ENCODE measurements around the gene ADAD2. TPM values are rescaled to one million over a fixed set of nuclear protein-coding genes. Genes with fewer than 3 reads are reported as not detected.

The ADAD2 gene
- total RNA-seq, 1 experiment from 2014 or later, result not detected

DNA sequence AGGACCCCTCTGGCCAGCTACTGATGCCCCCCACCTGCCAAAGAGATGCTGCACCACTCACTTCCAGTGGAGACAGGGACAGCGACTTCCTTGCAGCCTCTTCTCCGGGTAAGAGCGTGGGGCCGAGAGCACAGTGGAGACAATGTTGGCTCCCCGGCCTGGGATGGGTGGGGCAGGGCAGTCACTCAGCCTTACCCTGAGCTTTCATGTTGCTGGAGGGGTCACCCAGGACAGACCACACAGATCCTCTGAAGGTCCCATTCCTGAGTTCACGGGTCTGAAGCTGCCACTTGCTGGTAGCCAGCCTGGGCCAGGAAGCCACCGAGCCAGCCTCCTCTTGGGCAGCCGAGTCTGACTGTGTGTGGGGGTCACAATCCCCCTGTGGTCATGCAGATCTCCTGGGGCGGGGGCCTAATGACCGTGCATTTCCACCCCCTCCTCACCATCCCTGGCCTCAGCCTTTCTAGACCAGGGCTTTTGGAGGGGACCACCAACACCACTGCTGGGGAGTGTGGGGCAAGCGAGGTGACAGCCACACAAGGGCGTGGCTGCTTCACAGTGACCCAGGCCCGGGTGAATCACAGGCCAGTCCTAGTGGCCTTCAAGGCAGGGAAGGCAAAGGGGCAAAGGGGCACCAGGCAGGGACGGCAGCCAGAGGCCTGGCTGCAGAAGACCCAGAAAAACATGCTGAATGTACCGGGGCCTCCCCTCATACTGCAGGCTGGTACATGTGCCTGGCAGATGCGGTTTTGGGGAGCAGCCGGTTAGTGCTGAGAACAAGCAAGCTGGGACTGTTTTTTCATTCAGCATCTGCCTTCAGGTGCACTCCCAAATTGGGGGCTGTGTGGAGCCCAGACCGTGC lies 14.5 kb upstream of the ADAD2 start:
- DNase-seq (ENCODE audit: low spot score), result no peak

- DNase-seq (ENCODE audit: low spot score), result no peak
These were observed 13.2 kb upstream of the ADAD2 start for GRCh38 chr16:84177741-84178073.

DNA sequence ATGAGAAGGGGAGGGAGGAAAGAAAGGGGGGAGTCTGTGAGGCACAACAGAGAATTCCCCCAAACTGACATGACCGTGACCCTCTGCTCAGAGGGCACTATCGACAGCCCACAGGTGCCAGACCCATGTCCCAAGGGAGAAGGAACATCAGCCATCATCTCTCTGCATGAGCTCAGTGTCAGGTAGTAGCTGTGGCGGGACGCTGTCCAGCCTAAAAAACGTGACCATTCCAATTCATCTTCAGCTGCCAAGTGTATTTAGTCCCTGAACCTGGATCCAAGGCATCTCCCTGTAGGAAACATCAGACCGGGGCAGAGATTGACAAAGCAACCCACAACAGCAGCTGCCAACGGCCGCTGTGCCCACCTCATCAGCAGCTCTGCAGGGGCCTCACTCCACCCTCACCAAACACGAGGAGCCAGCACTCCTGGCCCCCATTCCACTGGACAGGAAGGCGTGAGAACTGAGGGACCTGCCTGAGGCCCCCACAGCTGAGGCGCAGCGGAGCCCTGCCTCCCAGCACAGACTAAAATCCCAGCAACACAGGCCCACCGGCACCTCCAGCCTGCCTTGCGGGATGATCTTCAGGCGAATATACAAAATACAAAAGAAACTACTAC lies 12.7 kb upstream of the ADAD2 start:
- DNase-seq (ENCODE audit: low spot score), result no peak

DNA sequence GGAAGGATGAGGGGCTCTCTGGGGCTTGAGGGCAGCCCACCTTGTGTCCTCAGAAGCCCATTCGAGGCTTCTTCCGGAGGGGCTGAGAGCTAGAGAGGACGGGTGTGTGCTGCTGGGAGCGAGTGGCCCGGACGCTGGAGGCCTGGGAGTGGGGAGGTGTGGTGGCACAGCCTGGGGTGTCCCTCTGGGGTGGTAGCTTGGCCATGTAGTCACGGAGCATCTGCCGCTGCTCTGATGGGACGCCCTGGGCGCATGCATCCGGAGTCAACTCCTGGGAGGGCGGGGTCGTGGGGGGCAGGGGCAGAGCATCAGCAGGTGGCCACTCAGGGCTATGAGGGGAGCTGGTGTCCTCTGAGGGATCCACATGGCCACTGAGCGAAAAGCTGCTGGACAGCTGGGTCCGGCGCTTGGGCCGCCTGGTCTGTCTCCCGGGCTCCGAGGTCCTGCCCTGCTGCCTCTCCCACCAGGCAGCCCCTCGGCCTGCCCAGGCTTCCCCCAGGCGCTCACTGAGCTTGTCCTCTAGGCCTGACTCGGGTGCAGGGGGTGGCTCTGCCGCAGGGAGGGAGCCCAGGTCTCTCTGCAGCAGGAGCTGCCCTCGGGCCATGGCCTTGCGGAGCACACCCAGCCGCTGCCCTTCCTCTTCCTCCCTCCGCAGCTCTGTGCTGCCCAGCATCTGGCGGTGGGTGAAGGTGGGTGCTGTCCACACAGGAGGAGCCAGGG lies 11.9 kb upstream of the ADAD2 start:
- no peak for DNase-seq (ENCODE audit: low spot score)

GRCh38 chr16:84179612-84180320 lies 11.2 kb upstream of the ADAD2 start:
- no peak for DNase-seq (ENCODE audit: low spot score)

DNA sequence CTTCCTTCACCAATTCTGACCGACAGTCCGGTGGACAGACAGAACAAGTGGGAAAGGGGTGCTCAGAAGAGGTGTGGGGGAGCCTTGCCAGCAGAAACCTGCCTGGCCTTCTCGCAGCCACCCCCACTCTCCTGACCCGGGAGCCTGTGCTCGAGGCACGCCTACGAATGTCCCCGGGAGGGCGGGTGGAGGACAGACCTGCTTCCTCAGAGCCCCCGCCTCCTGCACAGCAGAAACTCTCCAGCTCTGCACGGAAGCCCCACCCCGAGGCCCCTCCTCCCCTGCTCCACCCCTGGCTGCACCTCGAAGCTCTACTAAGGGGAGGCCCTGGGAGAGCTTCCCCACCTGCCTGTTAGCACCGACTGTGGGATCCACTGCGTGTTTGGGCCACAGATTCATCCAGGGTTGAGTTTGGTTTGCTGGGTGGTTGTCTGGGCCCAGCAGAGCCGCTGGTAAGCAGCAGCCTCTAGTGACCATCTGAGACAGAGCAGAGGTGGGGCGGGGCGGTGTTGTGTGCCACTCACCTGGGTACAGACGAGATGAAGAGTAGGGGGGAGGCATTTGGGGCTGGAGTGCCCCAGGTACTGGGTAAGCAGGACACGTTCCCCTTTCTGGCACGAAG lies 10.3 kb upstream of the ADAD2 start:
- no peak for DNase-seq (ENCODE audit: low spot score)

DNA sequence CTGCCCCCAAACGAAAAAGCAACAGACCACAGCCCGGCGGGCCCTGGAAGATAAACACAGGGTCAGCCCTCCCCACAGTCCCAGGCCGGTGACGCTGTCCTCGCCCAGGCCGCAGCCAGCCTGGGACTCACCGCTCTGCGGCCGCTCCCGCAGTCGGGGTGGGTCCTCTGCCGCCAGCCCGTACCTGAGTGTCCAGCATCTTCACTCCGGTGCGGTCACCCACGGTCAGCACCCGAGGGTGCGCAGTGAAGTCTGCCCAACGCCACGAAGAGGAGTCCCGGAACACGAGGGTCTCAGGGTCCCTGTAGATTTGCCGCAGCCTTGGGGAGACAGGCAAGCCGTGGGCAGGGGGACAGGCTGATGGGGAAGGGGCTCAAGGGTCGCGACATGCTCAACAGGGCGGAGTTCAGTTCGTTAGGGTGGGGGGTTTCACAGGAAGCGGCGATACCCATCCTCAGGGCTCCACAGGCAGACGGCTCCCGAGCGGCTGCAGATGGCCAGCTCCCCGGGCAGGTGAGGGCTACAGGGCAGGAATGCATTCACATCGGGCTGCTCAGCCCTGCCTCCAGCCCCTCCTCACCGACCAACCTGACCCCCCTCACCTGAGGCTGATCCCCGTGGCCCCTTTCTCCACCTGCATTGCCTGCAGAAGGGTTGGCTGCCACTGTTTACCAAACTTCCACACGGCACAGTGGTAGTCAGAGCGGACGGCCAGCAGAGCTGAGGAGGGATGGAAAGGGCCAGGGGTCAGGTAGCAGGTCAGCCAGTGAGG lies 9.6 kb upstream of the ADAD2 start:
- no peak for DNase-seq (ENCODE audit: low spot score)

DNA sequence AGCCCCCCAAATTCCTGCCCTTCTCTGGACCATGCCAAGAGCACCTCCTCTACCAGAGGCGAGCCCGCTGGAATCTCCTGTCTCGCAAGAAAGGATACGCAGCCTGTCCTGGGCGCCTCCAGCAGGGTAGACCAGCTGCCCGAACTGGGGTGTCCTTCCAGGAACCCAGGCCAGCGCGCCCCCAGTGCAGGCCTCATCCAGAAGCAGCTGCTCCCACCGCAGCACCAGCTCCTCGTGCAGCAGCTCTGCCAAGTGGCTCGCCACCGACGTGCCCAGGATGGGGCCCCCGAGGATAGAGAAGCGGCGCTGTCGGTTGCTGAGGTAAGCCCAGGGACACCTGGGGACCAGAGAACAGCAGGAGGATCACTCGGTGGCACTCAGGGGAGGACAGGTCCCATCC lies 8.9 kb upstream of the ADAD2 start:
- DNase-seq (ENCODE audit: low spot score), result no peak

- DNase-seq (ENCODE audit: low spot score), result no peak
These were observed 8.0 kb upstream of the ADAD2 start for GRCh38 chr16:84182680-84183571.

GRCh38 chr16:84183572-84183875 lies 7.4 kb upstream of the ADAD2 start:
- no peak for DNase-seq (ENCODE audit: low spot score)

DNA sequence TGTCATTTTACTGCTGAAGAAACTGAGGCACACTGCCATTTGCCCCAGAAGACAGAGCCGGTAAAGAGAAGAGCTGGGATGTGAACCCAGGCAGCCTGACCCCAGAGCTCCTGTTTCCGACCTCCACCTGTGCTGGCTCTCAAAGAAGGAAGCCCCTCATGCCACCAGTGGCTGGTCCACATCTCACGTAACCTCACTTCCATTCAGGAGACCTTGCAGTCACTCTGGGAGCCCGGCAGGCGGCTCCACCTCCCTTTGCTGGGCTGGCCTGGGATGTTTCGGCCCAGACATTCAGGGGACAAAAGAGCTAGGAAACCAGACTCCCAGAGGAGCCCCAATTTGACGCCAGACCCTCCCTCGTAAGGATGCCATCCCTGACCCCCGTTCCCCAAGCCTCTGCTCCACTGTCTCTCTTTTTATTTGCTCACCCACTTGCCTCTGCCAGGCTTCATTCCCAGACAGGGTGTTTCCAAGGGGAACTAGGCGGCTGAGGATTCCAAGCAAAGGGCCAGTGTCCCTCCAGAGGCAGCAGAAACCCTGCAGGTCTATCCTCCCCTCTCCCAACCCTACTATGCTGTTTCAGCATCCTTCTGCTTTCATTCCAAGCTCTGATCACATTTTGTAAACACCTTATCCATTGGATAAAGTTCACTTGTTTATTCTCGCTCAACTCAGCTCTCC lies 6.9 kb upstream of the ADAD2 start:
- no peak for DNase-seq (ENCODE audit: low spot score)

DNA sequence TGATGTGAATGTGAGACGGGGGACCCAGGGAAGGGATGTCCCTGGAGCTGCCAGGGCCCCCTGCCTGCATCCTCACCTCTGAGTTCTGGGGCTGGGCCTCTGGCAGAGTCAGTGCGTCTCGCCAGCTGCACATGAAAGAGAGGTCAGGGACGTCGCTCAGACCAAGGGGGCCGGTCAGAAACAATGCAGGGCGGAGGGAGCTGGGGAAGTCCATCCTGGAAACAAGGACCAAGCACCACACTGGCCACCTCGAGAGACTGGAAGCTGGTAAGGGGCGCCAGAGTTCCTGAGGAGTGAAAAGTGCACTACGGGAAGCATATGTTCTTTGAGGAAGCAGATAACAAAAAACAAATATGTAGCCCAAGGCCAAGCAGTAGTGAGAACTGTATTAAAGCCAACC lies 6.2 kb upstream of the ADAD2 start:
- no peak for DNase-seq (ENCODE audit: low spot score)

DNA sequence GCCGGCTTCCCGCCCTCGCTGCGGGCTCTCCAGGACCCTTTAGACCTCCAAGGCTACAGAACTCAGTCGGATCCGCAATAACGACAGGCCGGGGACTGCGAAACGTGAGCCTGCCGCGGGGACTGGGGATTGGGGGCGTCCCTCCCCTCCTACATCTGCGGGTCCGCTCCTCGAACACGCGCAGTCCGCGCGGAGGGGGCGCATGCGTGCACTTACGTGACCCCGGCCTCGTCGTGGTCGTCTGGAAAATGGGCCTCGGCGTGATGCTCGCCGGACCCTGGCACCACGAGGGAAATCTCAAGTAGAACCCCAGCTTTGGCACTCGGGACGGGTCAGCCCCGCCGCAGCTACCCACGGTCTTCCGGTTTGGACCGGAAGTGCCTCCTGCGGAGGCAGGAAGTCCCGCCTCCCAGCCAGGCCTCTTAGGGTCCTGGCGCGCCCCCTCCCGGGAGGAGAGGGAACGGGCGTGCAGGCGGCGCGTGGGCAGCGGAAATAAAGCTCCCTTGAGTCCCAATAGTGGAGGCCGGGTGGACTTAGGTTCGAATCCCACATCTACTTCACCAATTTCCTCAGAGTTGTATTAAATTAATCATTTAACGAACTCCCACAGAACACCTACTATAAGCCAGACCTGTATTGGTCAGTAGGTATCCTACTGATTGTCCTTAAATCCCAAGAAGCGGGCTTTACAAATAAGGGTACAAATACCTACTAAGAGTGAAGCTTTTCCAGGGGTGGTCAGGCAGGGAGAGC lies 4.1 kb upstream of the ADAD2 start, which contains the start of gene TAF1C:
Gene TAF1C (minus strand): TSS at position 373 of the 753 bp plus-strand sequence. CDS start 2,069 bp downstream, outside the sequence.
- peak; percentile 90 for DNase-seq (ENCODE audit: low spot score)

DNA sequence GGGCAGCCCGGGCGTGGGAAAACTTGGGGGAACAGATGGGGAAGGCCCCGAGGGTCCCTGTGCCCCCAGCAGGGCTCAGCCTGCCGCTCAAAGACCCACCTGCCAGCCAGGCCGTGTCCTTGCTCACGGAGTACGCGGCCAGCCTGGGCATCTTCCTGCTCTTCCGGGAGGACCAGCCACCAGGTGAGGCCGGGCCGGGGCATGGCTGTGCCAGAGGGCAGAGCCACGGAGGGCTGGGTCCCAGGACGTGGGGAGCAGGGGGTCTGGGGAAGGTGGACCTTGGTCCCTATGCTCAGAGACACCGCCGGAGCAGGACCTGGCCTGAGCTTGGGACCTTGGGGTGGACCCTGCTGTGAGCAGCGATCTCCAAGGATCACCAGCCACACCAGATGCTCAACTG lies 509 bp downstream of the ADAD2 start:
- no peak for DNase-seq (ENCODE audit: low spot score)

GRCh38 chr16:84193480-84193879 lies 2.5 kb downstream of the ADAD2 start:
- no peak for DNase-seq (ENCODE audit: low spot score)

- DNase-seq (ENCODE audit: low spot score), result no peak
These were observed 3.1 kb downstream of the ADAD2 start for GRCh38 chr16:84194018-84194417.

GRCh38 chr16:84194470-84195200 lies 3.7 kb downstream of the ADAD2 start:
- DNase-seq (ENCODE audit: low spot score), result no peak
